C4-2B (cell line): ENCODE data around the gene NEURL2.

Source experiments
- H3K27ac ChIP-seq: fragments of 450-650 bp; 2 replicates; pipeline ENCODE4 v1.5.1; 2017
- CTCF ChIP-seq: fragments of 450-650 bp; conservative IDR thresholded peaks from 2 replicates; pipeline ENCODE4 v1.5.1; 2017; ENCODE audit warnings: mild to moderate bottlenecking
- ZFX ChIP-seq: fragments of 450-650 bp; IDR thresholded peaks from 2 replicates; pipeline ENCODE4 v1.6.1; 2017

The NEURL2 gene

GRCh38 chr20:45873409-45874103, 17.5 kb downstream of the NEURL2 start:
- no peak overlapping the region for H3K27ac ChIP-seq
- TF ChIP-seq ZFX (no peak), CTCF (no peak)

- no peak overlapping the region; the same call in 1 of the 2 replicates for H3K27ac ChIP-seq
- TF ChIP-seq CTCF, result no peak
- TF ChIP-seq ZFX, result no peak
These were observed 18.4 kb downstream of the NEURL2 start for GRCh38 chr20:45872626-45873025.

- TF ChIP-seq ZFX (no peak), CTCF (no peak)
- no peak overlapping the region for H3K27ac ChIP-seq
These were observed 23.2 kb downstream of the NEURL2 start for GRCh38 chr20:45867819-45868176.

GRCh38 chr20:45867136-45867818, 23.7 kb downstream of the NEURL2 start:
- no peak for TF ChIP-seq CTCF
- TF ChIP-seq ZFX, result no peak
- H3K27ac ChIP-seq, result no peak overlapping the region

- TF ChIP-seq ZFX (no peak), CTCF (no peak)
- no peak overlapping the region for H3K27ac ChIP-seq
These were observed 24.6 kb downstream of the NEURL2 start for GRCh38 chr20:45866454-45866853.

- no peak for TF ChIP-seq ZFX
- H3K27ac ChIP-seq, result no peak overlapping the region
These were observed 27.2 kb downstream of the NEURL2 start for GRCh38 chr20:45863543-45864470.

- no peak for TF ChIP-seq ZFX
- TF ChIP-seq CTCF, result no peak
- no peak overlapping the region for H3K27ac ChIP-seq
These were observed 29.6 kb downstream of the NEURL2 start for GRCh38 chr20:45861221-45862075.
